Raji (cell line): ENCODE measurements around the gene S100A4.

Experiments used
- POLR2A ChIP-seq: IDR thresholded peaks from 2 replicates; pipeline ENCODE4 v1.6.1; 2011; ENCODE audit warnings: low read depth, low read length, control low read depth; ENCODE audit not compliant: insufficient read depth

Gene S100A4

DNA sequence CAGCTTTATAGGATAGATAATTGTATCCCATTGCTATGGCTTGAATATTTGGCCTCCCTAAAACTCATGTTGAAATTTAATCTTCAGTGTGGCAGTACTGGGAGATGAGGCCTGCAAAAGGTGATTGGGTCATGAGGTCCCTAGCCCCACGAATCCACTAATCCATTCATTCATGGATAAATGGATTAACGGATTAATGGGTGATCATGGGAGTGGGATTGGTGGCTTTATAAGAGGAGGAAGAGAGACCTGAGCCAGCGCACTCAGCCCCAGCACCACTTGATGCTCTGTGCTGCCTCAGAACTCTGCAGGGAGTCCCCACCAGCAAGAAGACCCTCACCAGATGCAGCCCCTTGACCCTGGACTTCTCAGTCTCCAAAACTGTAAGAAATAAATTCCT is 41.8 kb downstream of the S100A4 start:
- no peak for TF ChIP-seq POLR2A

DNA sequence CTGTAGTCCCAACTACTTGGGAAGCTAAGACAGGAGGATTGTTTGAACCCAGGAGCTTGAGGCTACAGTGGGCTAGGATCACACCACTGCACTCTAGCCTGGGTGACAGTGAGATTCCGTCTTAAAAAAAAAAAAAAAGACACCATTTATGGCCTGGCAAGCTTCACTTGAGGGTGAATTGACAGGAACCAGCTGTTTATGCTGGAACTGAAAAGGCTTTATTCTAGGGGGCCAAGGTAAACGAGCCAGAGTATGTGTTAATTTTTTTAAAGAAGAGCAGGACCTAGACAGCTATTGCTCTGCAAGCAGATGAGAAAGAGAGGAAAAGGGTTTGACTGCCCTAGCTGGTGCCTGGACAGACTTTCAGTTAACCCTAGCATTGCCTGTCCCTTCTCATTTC is 46.9 kb downstream of the S100A4 start:
- no peak for TF ChIP-seq POLR2A

DNA sequence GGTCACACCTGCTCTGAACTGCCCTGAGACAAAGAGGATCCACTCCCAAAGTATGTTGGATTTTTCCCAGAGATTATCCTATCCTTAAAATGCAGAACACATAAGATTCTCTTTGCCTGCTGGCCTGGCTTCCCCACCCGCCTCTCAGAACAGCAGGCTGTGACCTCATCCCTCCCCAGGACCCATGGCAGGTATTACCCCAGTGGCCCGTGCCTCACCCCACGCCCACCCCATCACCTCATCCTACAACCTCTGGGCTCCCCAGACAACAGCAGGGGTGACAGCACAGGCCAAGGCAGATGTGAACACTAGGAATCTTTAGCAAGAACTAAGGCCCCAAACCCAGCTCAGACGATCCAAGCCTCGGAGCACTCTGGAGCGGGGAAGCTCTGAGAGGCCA is 50.1 kb downstream of the S100A4 start:
- no peak for TF ChIP-seq POLR2A

DNA sequence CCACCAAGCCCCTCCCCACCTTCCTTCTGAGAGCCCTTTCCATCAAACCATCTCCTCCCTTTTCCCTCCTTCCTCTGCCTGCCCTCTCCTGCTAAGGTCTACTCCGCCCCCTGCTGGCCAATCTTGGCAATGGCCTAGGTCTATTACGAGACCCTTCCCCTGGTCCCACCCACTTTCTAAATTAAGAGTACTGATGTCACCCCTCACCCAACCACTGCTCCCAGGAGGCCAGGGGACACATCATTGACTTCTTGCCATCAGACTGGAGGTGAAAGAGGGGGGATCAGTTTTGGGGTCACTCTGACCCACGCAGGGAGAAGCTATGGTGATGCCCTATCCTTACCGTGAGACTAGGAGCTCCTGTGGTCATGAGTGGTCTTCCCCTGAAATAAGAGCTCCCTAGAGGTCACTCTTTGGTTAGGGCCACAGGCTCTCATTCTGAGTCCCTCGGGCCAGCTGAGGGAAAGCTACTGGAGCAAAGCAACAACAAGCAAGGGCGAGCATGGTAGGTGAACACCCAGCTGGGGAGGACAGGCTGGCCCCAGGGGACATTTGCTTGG is 50.5 kb downstream of the S100A4 start:
- TF ChIP-seq POLR2A, result no peak
